Astrocyte of the spinal cord (primary cell): ENCODE results near the gene RAMP3.

Experiments
- DNase-seq: peaks from one replicate; pipeline ENCODE4 v3.0.0; 2011; ENCODE audit warnings: low read depth, low spot score
- H3K4me3 ChIP-seq: 2 replicates; pipeline ENCODE4 v1.5.1; 2011; ENCODE audit warnings: low read depth, mild to moderate bottlenecking, low read length, moderate library complexity
- in situ Hi-C: cut with HindIII; loops from 2 replicates; pipeline ENCODE4 v1.10.0; 2017; ENCODE audit warnings: low sequenced_read_pairs
- TF ChIP-seq, protein P1 (sequence below): IDR thresholded peaks from 2 replicates; pipeline ENCODE4 v1.5.1; 2012; ENCODE audit warnings: low read depth, mild to moderate bottlenecking, low read length, inconsistent platforms

Gene RAMP3

DNA sequence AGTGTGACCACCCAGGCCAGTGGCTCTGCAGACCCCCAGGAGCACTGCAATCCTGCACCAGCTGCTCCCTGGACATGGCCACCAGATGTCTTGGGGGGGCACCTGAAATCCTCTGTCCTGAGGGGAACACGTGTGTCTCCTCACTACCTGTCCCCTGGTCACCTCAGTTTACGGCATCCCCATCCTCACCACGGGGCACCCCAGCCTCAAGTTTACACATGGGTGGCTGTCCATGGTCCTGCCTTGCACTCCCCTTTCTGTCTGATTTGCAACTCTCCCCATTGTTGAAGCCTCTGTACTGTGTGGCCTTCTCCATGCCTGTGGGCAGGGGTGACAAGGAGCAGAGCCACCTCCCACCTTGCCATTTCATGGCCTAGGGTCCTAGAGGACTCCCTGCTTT is 67.2 kb downstream of the RAMP3 start:
- no peak overlapping the region for H3K4me3 ChIP-seq
- TF ChIP-seq, protein P1, sequence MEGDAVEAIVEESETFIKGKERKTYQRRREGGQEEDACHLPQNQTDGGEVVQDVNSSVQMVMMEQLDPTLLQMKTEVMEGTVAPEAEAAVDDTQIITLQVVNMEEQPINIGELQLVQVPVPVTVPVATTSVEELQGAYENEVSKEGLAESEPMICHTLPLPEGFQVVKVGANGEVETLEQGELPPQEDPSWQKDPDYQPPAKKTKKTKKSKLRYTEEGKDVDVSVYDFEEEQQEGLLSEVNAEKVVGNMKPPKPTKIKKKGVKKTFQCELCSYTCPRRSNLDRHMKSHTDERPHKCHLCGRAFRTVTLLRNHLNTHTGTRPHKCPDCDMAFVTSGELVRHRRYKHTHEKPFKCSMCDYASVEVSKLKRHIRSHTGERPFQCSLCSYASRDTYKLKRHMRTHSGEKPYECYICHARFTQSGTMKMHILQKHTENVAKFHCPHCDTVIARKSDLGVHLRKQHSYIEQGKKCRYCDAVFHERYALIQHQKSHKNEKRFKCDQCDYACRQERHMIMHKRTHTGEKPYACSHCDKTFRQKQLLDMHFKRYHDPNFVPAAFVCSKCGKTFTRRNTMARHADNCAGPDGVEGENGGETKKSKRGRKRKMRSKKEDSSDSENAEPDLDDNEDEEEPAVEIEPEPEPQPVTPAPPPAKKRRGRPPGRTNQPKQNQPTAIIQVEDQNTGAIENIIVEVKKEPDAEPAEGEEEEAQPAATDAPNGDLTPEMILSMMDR = no peak
- no peak for DNase-seq
- in situ Hi-C loops = no loop called here

DNA sequence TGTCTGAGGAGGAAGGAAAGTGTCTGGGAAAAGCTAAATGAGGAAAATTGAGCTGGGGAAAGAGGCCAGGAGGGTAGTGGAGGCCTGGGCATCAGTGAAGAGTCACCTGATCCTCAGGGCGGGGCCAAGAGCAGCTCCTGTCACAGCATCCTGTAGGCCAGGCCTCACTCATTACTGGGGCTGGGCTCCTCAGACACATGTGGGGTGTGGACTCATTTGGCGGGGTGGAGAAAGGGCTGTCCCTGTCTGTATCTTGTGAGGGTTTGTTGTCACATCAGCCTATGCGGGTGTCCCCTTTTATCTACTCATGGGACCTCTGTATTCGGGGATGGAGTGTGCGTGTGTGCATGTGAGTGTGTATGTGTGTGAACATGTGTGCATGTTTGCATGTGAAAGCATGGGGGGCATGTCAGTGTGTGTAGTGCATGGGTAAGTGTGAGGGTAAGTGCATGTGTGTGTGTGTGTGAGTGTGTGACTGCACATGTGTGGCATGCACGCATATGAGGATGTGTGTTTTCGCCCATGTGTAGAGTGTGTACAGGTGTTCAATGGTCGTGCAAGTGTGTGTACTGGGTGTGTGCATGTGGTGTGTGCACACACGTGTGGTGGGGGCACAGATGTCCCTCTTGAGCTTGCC is 67.8 kb downstream of the RAMP3 start:
- no peak for DNase-seq
- H3K4me3 ChIP-seq = no peak overlapping the region
- in situ Hi-C loops = no loop called here
- TF ChIP-seq, protein P1 = no peak

DNA sequence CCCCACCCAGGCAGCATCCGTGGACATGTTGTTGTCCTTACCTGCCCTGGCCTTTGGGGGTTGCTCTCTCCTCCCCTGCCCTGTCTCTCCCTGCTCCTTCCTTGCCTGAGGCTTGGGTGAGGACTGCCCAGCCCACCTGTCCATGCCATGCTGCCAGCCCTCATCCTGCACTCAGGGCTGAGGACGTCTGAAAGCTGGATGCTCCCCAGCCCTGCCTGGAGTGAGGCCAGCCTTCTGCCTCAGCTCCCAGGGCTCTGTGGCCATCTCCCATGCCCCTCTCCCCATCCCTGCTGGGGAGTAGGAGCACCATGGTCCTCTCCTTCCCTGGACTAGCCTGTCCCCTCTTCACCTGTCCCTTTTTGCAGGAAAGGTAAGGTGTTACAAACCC is 68.4 kb downstream of the RAMP3 start:
- no peak overlapping the region for H3K4me3 ChIP-seq
- DNase-seq = no peak
- TF ChIP-seq, protein P1 = no peak
- in situ Hi-C loops = no loop called here

DNA sequence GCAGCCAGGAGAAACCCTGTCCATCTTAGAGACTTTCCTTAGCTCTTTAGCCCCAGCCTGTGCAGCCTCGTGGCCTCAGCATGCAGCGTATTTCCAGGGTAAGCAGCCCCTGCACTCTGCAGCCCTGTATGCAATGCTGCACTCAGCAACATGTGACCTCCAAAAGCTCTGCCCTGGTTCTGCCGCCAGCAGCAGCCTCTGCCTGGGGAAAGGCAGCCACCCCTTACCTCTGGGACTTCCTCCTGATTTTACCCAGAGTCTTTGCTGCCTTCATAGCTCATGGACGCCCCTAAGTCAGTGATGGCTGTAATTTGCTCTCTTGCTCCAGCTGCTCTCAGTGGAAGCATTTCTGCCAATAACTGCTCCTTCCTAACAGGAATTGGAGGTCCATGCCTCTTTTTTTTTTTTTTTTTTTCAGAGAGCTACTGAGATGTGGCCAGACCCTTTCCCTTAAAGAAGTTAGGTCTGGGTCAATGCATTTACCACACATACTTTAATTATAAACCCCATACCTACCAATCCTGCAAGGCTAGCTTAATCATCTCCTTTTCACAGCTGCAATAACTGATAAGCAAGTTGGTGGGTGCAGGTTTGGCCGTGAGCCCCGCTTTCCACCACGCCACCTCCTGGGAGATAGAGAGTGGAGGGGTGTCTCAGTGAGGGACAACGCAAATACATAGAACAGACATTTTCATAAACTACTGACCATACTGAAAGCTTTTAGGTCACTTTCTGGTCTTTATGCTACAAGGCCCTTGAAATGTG is 71.7 kb downstream of the RAMP3 start:
- no peak overlapping the region for H3K4me3 ChIP-seq
- TF ChIP-seq, protein P1 = no peak
- in situ Hi-C loops = no loop called here
- no peak for DNase-seq

DNA sequence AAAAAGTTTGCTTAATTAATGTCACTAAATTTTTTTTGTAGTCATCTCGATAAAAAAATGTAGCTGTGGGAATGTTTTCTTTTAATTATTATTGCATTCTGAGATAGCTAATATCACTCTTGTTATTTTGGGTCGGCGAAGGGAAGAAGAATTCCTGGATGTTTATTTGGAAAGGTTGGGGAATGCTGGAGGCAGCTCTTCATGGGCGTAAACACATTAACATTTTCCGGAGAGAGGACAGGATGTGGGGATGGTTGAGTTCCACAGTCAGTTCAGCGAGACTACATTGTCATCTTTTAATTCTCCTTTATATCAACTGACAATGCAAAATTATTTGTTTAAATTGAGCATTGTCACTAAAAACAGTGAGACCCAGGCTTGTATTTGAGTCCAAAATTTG is 72.5 kb downstream of the RAMP3 start:
- in situ Hi-C loops = no loop called here
- TF ChIP-seq, protein P1 = no peak
- H3K4me3 ChIP-seq = no peak overlapping the region
- DNase-seq = no peak

DNA sequence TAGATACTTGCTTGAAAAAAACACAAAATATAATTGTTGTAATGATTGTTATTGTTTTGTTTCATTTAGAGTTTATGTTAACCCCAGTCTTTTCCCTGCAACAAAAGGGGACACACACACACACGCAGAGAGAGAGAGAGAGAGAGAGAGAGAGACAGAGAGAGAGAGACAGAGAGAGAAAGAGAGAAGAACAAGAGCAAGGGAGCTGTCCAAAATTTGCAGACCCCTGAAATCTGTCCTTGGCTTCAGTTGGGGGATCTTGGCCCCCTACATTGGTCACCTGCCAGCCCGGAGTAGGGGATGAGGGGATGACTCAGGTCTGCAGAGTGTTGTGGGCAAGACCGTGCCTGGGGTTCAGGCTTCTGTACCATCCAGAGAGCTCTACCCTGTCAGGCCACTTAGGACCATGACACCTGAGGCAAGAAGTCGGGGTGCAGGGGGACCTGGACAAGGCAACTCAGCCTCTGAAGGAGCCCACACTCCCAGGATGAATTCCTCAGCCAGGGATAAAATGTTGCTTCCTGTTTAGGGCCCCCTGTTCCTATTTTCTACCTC is 73.1 kb downstream of the RAMP3 start:
- TF ChIP-seq, protein P1 = no peak
- no peak for DNase-seq
- in situ Hi-C loops = no loop called here
- no peak overlapping the region for H3K4me3 ChIP-seq
